HG03439 (cell line): ENCODE data around the gene SPATA31C2.
"Not testable (repeated sequence)": the region's sequence is repeated elsewhere in the genome, so short reads cannot be mapped to it uniquely, and the experiment has no call there.

Experiments used
- ATAC-seq: cut with Tn5 transposase; IDR thresholded peaks from one replicate; pipeline ENCODE4 v1.9.1; 2021; ENCODE audit warnings: mild to moderate bottlenecking, moderate library complexity; ENCODE audit not compliant: unreplicated experiment

The SPATA31C2 gene

GRCh38 chr9:88138375-88138774, at the start of gene SPATA31C2:
TSS of gene SPATA31C2 (minus strand) at chr9:88138475. CDS start at chr9:88138446, 29 bp downstream.
- not testable (repeated sequence) for ATAC-seq

- no peak for ATAC-seq
These were observed 49.4 kb upstream of the SPATA31C2 start for GRCh38 chr9:88187631-88188030.

- ATAC-seq: no peak
These were observed 48.3 kb upstream of the SPATA31C2 start for GRCh38 chr9:88186495-88187110.

DNA sequence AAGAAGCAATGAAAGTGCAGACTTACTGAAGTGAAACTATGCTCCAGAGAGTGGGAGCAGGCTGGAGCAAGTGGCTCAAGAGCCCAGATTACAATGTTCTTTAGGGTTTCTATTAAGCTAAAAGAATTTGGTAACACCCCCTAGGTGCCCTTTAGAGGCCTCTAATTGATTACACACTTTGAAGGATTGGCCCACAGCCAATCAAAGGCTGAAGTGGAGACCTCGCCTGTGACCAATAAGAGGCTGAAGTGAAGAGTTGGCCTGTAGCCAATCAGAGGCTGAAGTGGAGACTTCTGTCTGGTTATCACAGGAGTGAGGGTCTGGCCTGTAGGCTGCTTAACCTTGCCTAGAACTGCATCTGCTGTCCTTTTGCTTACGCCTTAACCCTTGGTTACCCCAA, 46.7 kb upstream of the SPATA31C2 start:
- ATAC-seq: no peak

DNA sequence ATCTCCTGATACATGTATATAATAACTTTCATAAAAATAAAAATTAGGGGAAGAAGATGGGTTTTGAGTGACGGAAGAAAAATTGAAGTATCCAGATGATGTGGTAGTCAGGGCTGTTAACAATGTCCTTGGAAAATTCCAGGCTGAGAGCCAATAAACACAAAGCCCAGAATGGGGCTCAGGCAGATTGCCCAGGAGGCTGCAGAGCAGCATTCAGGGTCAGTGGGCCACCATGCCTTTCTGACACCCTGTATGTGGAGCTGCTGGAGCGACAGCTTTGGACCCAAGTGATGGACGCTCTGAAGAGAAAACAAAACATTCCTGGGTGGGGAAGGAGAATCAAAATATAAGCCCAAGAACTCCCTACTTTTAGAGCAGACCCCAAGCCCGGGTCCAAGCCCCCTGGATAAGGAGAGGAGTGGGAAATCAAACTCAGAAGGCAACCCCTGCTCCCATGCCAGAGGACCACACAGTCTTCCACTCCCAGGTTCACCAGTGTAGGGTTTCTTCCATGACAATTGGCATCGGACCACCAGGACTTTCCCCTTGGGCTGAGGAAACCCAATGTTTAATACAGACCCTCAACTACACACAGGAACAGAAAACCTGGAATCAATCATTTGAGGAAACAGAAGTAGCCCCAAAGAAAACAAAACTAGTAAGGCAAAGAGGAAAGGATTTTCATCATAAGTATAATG, 45.7 kb upstream of the SPATA31C2 start:
- no peak for ATAC-seq

DNA sequence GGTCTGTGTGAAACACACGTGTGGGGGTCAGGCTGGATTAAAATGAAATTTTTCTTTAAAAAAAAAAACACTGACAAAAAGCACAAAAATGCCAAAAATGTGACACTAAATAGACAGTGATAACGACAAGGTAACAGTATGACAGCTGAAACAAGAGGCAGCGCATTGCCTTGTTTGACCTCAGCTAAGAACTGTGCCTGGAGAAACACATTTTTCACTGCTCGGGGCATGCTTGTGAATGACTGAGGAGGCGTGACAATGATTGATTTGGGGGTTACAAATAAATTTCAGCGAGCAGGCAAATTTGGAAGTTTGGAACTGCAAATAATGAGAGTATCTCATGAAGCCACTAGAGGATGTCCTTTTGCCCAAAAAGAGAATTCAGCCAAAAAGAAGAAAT, 44.2 kb upstream of the SPATA31C2 start:
- ATAC-seq: no peak

GRCh38 chr9:88180081-88180765, 41.9 kb upstream of the SPATA31C2 start:
- no peak for ATAC-seq

GRCh38 chr9:88179062-88179521, 40.8 kb upstream of the SPATA31C2 start:
- no peak for ATAC-seq

DNA sequence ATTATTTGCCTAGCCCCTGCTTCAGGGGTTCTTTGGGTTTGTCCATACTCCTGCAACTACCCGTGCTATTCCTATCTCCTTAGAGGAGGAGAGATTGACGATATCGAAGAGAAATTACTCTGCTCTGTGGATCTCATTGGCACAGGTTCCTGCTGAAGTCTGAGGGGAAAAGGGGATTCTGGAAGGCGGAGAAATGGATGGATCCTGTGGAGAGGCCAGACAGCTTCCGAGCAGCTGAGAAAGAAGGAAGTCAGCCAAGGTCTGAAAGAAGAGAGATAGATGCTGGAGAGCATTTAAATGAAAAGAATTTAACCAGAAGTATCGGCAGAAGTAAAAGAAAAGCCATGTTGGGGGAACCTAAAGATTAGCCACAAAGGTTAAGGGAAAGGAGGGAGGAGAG, 40.4 kb upstream of the SPATA31C2 start:
- ATAC-seq: no peak

- ATAC-seq: no peak
These were observed 39.1 kb upstream of the SPATA31C2 start for GRCh38 chr9:88177371-88177770.

GRCh38 chr9:88174324-88174723, 36.0 kb upstream of the SPATA31C2 start:
- ATAC-seq: no peak

DNA sequence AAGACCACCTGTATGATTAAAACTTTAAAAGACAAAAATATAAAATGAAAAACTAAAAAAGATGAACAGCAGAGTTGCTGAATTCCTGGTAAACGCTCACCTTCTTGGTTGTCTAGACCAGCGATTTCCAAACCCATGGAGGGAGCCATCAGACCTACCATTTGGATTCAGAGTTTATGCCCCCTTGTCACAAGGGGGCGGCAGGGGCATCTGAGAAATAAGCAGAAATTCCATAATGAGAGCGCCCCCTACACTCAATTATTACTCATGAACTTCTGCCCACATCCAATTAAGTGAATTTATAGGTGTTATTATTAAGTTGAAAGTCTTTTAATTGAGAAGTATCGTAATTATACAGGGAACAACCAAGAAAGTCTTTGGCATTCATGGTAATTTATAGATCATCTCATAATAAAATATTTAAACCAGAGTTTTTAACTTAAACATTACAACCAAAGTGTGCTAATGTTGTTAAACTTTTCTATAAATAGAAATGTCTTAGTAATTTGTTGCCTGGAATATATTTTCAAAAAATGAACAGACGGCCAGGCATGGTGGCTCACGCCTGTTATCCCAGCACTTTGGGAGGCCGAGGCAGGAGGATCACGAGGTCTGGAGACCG, 35.2 kb upstream of the SPATA31C2 start:
- ATAC-seq: no peak

DNA sequence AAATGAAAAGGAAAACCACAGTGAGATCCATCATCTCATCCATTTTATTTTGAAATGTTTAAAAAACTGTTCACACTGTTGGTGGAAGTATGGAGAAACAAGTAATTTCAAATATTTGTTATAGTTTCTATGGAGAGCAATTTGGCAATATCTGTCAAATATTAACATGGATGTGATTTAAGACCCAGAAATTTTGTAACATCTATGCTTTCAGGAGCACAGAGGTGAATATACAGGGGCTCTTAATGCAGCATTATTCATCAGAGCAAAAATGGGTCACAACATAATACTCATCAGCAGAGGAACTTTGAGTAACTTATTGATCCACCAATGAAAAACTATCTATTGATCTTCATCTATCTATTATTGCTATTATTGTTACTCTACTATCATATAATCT, 31.4 kb upstream of the SPATA31C2 start:
- no peak for ATAC-seq

DNA sequence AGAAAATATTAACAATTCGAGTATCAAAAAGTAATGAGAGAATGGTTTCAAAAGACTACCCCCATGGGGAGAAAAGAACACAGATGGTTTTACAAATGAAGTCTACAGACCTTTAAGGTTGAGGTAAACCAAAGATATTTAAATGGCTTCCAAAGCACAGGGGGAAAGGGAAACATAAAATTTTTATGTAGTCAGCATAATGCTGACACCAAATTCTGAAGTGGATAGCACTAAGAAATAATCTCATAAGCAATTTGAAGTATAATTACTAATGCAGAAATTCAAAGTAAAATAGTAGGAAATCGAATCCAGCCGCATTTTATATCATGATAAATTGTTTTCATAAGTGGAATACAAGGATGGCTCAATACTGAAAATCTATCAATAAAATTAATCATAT, 30.3 kb upstream of the SPATA31C2 start:
- ATAC-seq: no peak

DNA sequence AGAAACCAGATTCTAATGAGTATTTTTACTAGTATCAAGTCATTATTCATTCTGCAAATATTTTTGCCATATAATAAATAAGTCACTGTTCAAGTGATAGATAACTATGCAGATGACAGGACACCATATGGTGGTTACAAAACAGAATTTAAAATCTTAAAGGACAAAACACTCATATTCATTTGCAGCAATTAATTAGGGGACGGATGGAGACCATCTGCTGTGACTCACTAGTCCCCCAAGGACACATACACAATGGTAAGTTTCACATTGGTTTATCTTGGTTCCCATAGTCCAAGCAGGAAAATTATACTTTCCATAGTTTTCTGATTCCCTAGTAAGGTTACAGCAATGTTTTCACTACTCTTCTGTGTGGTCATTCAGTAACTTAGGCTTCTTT, 28.4 kb upstream of the SPATA31C2 start:
- no peak for ATAC-seq

GRCh38 chr9:88164850-88165249, 26.6 kb upstream of the SPATA31C2 start:
- no peak for ATAC-seq

DNA sequence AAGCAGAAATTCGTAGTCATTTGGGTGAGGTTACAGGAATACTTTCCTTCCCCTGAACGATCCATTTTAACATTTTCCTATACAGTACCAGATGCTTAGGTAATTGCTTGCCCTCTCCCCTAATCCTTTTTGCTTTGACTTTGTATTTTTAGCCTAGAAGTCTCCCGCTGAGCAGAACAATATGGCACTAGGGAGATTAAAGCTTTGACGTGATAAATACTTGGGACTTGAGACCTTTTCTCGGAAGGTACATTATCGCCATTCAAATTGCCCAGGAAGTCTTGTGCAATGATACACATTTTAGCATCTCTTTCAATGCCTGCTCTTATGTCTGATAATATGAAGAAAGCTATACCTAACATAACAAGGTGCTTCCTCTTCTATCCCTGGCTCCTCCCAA, 22.9 kb upstream of the SPATA31C2 start:
- no peak for ATAC-seq

DNA sequence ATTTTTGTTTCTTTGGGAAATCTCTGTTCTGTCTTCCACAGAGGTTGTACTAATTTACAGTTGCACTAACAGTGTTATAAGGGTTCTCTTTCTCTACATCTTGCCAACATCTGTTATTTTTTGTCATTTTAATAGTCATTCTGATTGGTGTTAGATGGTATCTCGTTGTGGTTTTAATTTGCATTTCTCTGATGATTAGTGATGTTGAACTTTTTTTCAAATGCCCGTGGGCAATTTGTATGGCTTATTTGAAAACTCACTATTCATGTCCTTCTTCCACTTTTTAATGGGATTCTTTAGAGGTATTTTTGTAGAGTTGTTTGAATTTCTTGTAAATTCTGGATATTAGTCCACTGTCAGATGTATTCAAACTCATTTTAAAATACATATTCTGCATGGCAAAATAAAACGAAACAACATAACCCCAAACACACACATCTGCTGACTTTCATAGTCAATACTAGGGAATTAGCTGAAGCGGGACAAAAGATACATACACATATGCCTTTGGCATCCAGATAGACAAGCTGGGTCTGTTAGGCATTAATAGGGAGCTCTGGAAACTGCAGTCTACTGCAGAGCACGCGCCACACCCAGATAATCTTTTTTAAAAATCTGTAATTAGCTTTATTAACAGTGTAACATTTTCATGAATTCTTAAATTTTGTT, 5.8 kb upstream of the SPATA31C2 start:
- ATAC-seq: no peak

DNA sequence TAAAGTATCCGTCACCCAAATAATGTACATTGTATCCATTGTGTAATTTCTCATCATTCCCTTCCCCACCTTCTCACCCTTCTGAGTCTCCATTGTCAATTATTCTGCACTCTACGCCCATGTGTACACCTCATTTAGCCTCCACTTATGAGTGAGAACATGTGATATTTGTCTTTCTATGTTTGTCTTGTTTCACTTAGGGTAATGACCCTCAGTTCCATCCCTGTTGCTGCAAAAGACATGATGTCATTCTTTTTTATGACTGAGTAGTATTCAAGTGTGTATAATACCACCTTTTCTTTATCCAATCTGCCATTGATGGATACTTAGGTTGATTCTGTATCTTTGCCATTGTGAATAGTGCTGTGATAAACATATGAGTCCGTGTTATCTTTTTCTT, 4.9 kb upstream of the SPATA31C2 start:
- no peak for ATAC-seq

GRCh38 chr9:88133552-88133951, 4.7 kb downstream of the SPATA31C2 start:
- not testable (repeated sequence) for ATAC-seq

DNA sequence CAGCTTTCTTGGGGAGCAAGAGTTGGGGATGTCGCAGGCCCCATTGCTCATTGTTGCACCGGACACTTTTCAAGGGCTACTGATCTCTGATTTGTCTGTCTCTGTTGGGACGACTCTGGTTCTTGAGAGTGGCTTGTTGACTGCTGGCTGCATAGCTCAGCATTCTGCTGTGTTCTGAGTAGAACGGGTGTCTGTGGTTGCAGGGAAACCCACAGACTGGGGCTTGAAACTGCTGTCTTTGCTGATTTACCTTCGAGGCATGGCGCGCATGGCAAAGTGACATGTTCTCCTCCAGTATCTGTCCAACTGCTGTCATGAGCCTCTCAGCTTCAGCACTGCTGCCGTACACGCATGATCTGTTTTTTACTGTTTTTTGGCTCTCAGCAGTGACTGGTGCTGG, 8.7 kb downstream of the SPATA31C2 start:
- ATAC-seq: not testable (repeated sequence)
